CD14-positive monocyte (primary cell): ENCODE measurements around the gene RAB5A. TPM values are rescaled to one million over a fixed set of nuclear protein-coding genes. Genes with fewer than 3 reads are reported as not detected.
A peak's percentile ranks its signal among the peaks of the same experiment; 100 is the strongest.

Source experiments
- DNase-seq, 3 donors: peaks; one replicate each; pipeline ENCODE4 v3.0.0-alpha.2; 2011 to 2022
- H2AFZ ChIP-seq: 2 replicates; pipeline ENCODE4 v1.6.0; 2012; ENCODE audit warnings: mild to moderate bottlenecking, low read depth, low read length, inconsistent platforms; ENCODE audit not compliant: insufficient read depth, poor library complexity, severe bottlenecking
- H3K27ac ChIP-seq, 2 donors: 1 replicate in 1 of 2; 2 replicates in 1 of 2; pipeline ENCODE4 v1.5.1; 2012 to 2013; ENCODE audit warnings: low read length in 2 of 2, control low read depth in 1 of 2, inconsistent platforms in 1 of 2, low read depth in 1 of 2, mild to moderate bottlenecking in 1 of 2
- H3K27me3 ChIP-seq, 2 donors: one replicate each; pipeline versions ENCODE4 v1.6.0 to v1.6.1; 2011 to 2013; ENCODE audit warnings: low read length in 2 of 2; ENCODE audit not compliant: control insufficient read depth in 2 of 2, insufficient read depth in 2 of 2
- H3K36me3 ChIP-seq, 2 donors: replicated peaks in 1 of 2; 1 replicate in 1 of 2; 2 replicates in 1 of 2; pipeline versions ENCODE4 v1.5.1 to v1.6.1; 2012 to 2013; ENCODE audit warnings: low read length in 2 of 2, control low read depth in 1 of 2, inconsistent platforms in 1 of 2, mild to moderate bottlenecking in 1 of 2; ENCODE audit not compliant: insufficient read depth in 2 of 2, control insufficient read depth in 1 of 2
- H3K4me1 ChIP-seq, 2 donors: 1 replicate in 1 of 2; 2 replicates in 1 of 2; pipeline versions ENCODE4 v1.5.1 to v1.6.1; 2012 to 2013; ENCODE audit warnings: low read length in 2 of 2, control low read depth in 1 of 2, inconsistent platforms in 1 of 2, mild to moderate bottlenecking in 1 of 2, moderate library complexity in 1 of 2; ENCODE audit not compliant: insufficient read depth in 2 of 2, control insufficient read depth in 1 of 2
- H3K4me2 ChIP-seq: replicated peaks from 2 replicates; pipeline ENCODE3; 2012; ENCODE audit warnings: low read length, moderate library complexity, mild to moderate bottlenecking; ENCODE audit not compliant: poor library complexity, severe bottlenecking; ENCODE audit errors: extremely low read depth
- H3K4me3 ChIP-seq, 3 experiments: fragments of 200-600 bp in 1 of 3; sonication (generic) in 1 of 3; replicated peaks in 1 of 3; 1 replicate in 2 of 3; 2 replicates in 1 of 3; pipeline ENCODE4 v1.5.1; 2011 to 2013; ENCODE audit warnings: low read length in 3 of 3, mild to moderate bottlenecking in 3 of 3, control low read depth in 2 of 3, low read depth in 2 of 3, inconsistent platforms in 1 of 3, moderate library complexity in 1 of 3
- H3K79me2 ChIP-seq: 2 replicates; pipeline ENCODE4 v1.6.0; 2012; ENCODE audit warnings: mild to moderate bottlenecking, control low read depth, inconsistent platforms, low read length, moderate library complexity; ENCODE audit not compliant: insufficient read depth
- H3K9ac ChIP-seq: 2 replicates; pipeline ENCODE4 v1.6.0; 2017; ENCODE audit warnings: low read length, mild to moderate bottlenecking; ENCODE audit not compliant: insufficient read depth, poor library complexity, severe bottlenecking
- H3K9me3 ChIP-seq, 2 donors: replicated peaks in 1 of 2; 1 replicate in 1 of 2; 2 replicates in 1 of 2; pipeline versions ENCODE4 v1.5.1 to v1.6.1; 2012 to 2013; ENCODE audit warnings: low read length in 2 of 2, control low read depth in 1 of 2; ENCODE audit not compliant: control insufficient read depth in 1 of 2, insufficient read depth in 1 of 2
- H4K20me1 ChIP-seq: 2 replicates; pipeline ENCODE4 v1.6.0; 2012; ENCODE audit warnings: mild to moderate bottlenecking, low read length, control low read depth, moderate library complexity; ENCODE audit not compliant: insufficient read depth
- H3K27ac Mint-ChIP-seq, 7 donors: one replicate each; pipeline ENCODE4 v1.8.0; 2020; ENCODE audit warnings: mild to moderate bottlenecking in 7 of 7, mixed read lengths in 7 of 7, moderate library complexity in 6 of 7, inconsistent platforms in 2 of 7
- H3K27me3 Mint-ChIP-seq, 3 donors: one replicate each; pipeline ENCODE4 v1.8.0; 2021 to 2022; ENCODE audit warnings: low read depth in 3 of 3, mild to moderate bottlenecking in 3 of 3, mixed read lengths in 3 of 3, moderate library complexity in 3 of 3, inconsistent platforms in 1 of 3
- H3K36me3 Mint-ChIP-seq, 2 donors: one replicate each; pipeline ENCODE4 v1.8.0; 2020; ENCODE audit warnings: mixed read lengths in 2 of 2, inconsistent platforms in 1 of 2, mild to moderate bottlenecking in 1 of 2
- H3K4me1 Mint-ChIP-seq: one replicate; pipeline ENCODE4 v1.8.0; 2020; ENCODE audit warnings: mild to moderate bottlenecking, mixed read lengths
- H3K4me3 Mint-ChIP-seq, 2 donors: one replicate each; pipeline ENCODE4 v1.8.0; 2020; ENCODE audit warnings: mild to moderate bottlenecking in 2 of 2, mixed read lengths in 2 of 2, moderate library complexity in 1 of 2
- H3K9me3 Mint-ChIP-seq, 7 donors: one replicate each; pipeline ENCODE4 v1.8.0; 2020 to 2022; ENCODE audit warnings: mixed read lengths in 7 of 7, mild to moderate bottlenecking in 6 of 7, moderate library complexity in 6 of 7, inconsistent platforms in 2 of 7
- CTCF ChIP-seq: fragments of 200-600 bp; IDR thresholded peaks from one replicate; pipeline ENCODE4 v1.8.0; 2022; ENCODE audit warnings: antibody characterized with exemption, mild to moderate bottlenecking
- WGBS: methylation state at CpG from one replicate; pipeline ENCODE4 v1.1.5; 2013; ENCODE audit warnings: missing lambda C conversion rate; ENCODE audit not compliant: insufficient coverage; 5-methylcytosine and 5-hydroxymethylcytosine counted together
- intact Hi-C, 2 donors: fragments of 100-400 bp; cut with micrococcal nuclease; formaldehyde crosslinking; loops; one replicate each; pipeline versions ENCODE4 v1.15.0 to v1.15.1; 2023
- polyA minus RNA-seq: library from RNA; depleted of rRNA, polyadenylated mRNA; stranded (reverse); fragments of >200 nt; gene quantifications from 2 replicates; pipeline ENCODE4 v1.2.3, GENCODE V29; 2012
- polyA plus RNA-seq, 3 donors: library from polyadenylated mRNA; depleted of rRNA in 1 of 3; unstranded in 2 of 3; stranded (reverse) in 1 of 3; fragments of 300-500 nt in 2 of 3; fragments of >200 nt in 1 of 3; fragmentation: Illumina TruSeq in 2 of 3; gene quantifications; 1 replicate in 2 of 3; 2 replicates in 1 of 3; pipeline ENCODE4 v1.2.3, GENCODE V29; 2012 to 2021
- total RNA-seq, 12 experiments: library from RNA in 1 of 12; stranded (reverse) in 1 of 12; fragments of 120-200 nt in 1 of 12; gene quantifications; one replicate each; pipeline ENCODE4 v1.2.4 and lab custom pipeline; 2013 to 2026; ENCODE audit warnings: mixed read lengths in 6 of 12, inconsistent platforms in 1 of 12

The RAB5A gene
- total RNA-seq (2013) = 59.3 TPM
- 10 to 100 TPM; 25.7 to 60.2 (median 33.8) TPM for polyA plus RNA-seq
- polyA minus RNA-seq = 82.3 and 105 TPM in 2 replicates
- 149 to 242 (median 176) reads per million in 11 experiments for total RNA-seq (lab: John Stamatoyannopoulos, UW)

GRCh38 chr3:19946832-19947548, at the start of gene RAB5A:
Gene RAB5A (plus strand): TSS chr3:19947097. CDS start chr3:19950899, 3,802 bp downstream.
- under 1% methylated on average over 42 of the region's 73 CpGs for WGBS
- H3K4me1 ChIP-seq = peaks cover 20 to 32% of the 10 kb centered on the region in 2 donors
- no peak for TF ChIP-seq CTCF
- no peaks in the 10 kb centered on the region for H3K27me3 ChIP-seq
- peak within 1 kb of the TSS; percentile 98 for H3K4me3 Mint-ChIP-seq
- H3K36me3 ChIP-seq = peaks cover 15 to 17% of the 10 kb centered on the region in 2 donors
- H3K27ac ChIP-seq = peak within 1 kb of the TSS; percentile 98 to 99
- H3K27me3 Mint-ChIP-seq = no peaks in the 10 kb centered on the region
- no peaks in the 10 kb centered on the region for H3K9me3 ChIP-seq
- peak within 1 kb of the TSS; percentile 97 to 99 (median 98) for H3K27ac Mint-ChIP-seq
- H4K20me1 ChIP-seq = peaks cover 42% of the 10 kb centered on the region
- H3K4me2 ChIP-seq = peak within 1 kb of the TSS; percentile 89
- DNase-seq = peak; percentile 97 to 99 (median 98)
- H3K9me3 Mint-ChIP-seq = peaks cover 0 to 2% (median 0%) of the 10 kb centered on the region in 7 donors
- peaks cover 9 to 11% of the 10 kb centered on the region in 2 donors for H3K36me3 Mint-ChIP-seq
- intact Hi-C loops = loop anchor here (2.0 to 5.0 kb wide), 2 partner anchors 95 to 240 kb away; partner anchors contain the start of genes KAT2B (in 2 of the 2) and SGO1 (in 2 of the 2)
- peak within 1 kb of the TSS; percentile 75 to 96 (median 95) for H3K4me3 ChIP-seq
- H3K9ac ChIP-seq = peak within 1 kb of the TSS; percentile 98
- H3K79me2 ChIP-seq = peaks cover 47% of the 10 kb centered on the region
- peaks cover 38% of the 10 kb centered on the region for H3K4me1 Mint-ChIP-seq
- H2AFZ ChIP-seq = peak within 1 kb of the TSS; percentile 92

- no peaks in the 10 kb centered on the region for H3K36me3 Mint-ChIP-seq
- H3K4me1 Mint-ChIP-seq = peaks cover 12% of the 10 kb centered on the region
- no peaks in the 10 kb centered on the region for H3K9me3 ChIP-seq
- peaks cover 11 to 14% of the 10 kb centered on the region in 2 donors for H3K4me1 ChIP-seq
- no peak overlapping the region for H3K9ac ChIP-seq
- H3K4me3 ChIP-seq = no peak overlapping the region
- H3K4me2 ChIP-seq = no peak overlapping the region
- H2AFZ ChIP-seq = no peak overlapping the region
- no peak for DNase-seq
- no CpG with 5 or more reads among the region's 2 CpGs for WGBS
- H4K20me1 ChIP-seq = no peaks in the 10 kb centered on the region
- no peak overlapping the region for H3K4me3 Mint-ChIP-seq
- no peaks in the 10 kb centered on the region for H3K79me2 ChIP-seq
- H3K27ac ChIP-seq = no peak overlapping the region
- intact Hi-C loops = no loop called here
- H3K27me3 Mint-ChIP-seq = peaks cover 0 to 2% (median 0%) of the 10 kb centered on the region in 3 donors
- TF ChIP-seq CTCF = no peak
- H3K9me3 Mint-ChIP-seq = peaks cover 0 to 2% (median 0%) of the 10 kb centered on the region in 7 donors
- no peaks in the 10 kb centered on the region for H3K27me3 ChIP-seq
- H3K27ac Mint-ChIP-seq = no peak overlapping the region
- no peaks in the 10 kb centered on the region for H3K36me3 ChIP-seq
Observed at GRCh38 chr3:19898721-19899120, 48.2 kb upstream of the RAB5A start.
